CD4-positive, alpha-beta T cell treated with Interleukin-1 beta for 1 hour (primary cell): ENCODE data around the gene PRRX1.

Experiments used
- DNase-seq, 2 donors: peaks; one replicate each; pipeline ENCODE4 v3.0.0-alpha.2; 2020 to 2022

PRRX1 gene

DNA sequence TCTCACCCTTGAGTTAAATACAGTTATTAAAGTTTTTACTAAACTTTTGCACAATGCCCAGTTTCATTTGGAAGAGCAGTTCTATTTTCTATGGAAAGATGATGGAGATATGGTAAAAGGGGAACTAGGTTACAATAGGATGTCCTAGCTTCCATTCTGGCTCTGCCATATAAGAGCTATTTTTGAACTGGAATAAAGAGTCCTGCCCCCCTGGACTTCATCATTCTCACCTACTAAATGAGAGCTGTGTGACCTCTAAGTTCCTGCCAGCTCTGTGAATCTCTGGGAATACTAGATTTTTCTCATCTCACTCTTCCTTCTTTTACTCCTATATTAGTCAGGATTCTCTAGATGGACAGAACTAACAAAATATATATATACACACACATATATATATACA, 106.3 kb downstream of the PRRX1 start:
- no peak for DNase-seq

DNA sequence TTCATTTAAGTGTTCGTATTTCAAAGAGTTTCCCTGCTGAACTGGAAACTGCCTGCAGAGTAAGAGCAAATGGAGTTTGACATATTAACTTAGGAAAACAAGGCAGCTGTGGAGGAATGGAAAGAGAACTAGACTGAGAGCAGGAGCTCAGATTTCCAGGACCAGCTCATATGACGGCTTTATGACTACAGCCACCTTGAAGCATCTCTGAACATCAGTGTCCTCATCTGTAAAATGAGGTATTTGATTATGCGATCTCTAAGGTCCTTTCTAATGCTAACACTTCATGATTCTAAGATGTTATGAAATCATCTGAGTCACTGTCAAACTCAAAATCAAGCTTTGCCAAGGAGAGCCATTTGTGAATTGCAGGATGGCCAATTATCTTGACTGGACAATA, 112.3 kb downstream of the PRRX1 start:
- DNase-seq = no peak

DNA sequence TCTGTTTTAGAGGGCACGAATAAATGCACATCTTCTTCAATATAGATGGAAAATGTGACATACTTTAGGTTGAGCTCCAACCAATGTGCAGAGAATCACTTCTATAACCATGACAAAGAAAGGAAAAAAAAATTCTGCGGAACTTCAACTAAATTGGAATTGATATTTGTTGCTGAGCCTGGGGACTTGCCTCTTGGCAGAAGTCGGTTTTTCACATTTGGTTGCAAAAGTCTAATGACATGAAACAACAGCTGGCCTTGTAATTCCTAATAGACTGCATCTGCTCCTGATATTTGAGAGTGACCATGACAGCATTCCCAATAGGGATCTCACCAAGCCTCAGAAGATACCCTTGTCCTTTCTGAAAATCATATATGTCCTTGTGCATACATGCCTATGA, 112.8 kb downstream of the PRRX1 start:
- no peak for DNase-seq
